Endometrial microvascular endothelial cells (primary cell): ENCODE results near the gene SLC5A11. TPM values are rescaled to one million over a fixed set of nuclear protein-coding genes. Genes with fewer than 3 reads are reported as not detected.
"Not testable (repeated sequence)": the region's sequence is repeated elsewhere in the genome, so short reads cannot be mapped to it uniquely, and the experiment has no call there.

ENCODE experiments used
- in situ Hi-C: cut with HindIII; loops from 2 replicates; pipeline ENCODE4 v1.10.0; 2017; ENCODE audit warnings: low sequenced_read_pairs, low pct_unique_long_range_greater_than_20kb; ENCODE audit errors: inconsistent ontology term
- total RNA-seq: library from RNA; depleted of rRNA; stranded (reverse); fragments of >200 nt; gene quantifications from one replicate; pipeline ENCODE4 v1.2.3, GENCODE V29; 2015; ENCODE audit errors: inconsistent ontology term

Gene SLC5A11
- total RNA-seq, 1 donor from 2014 or later, result not detected

- in situ Hi-C loops, result no loop called here
Observed at GRCh38 chr16:24833352-24833751, 12.4 kb upstream of the SLC5A11 start.

GRCh38 chr16:24834459-24835335 lies 11.1 kb upstream of the SLC5A11 start:
- in situ Hi-C loops, result no loop called here

GRCh38 chr16:24836836-24837235 lies 8.9 kb upstream of the SLC5A11 start:
- in situ Hi-C loops, result no loop called here

GRCh38 chr16:24837969-24838368 lies 7.8 kb upstream of the SLC5A11 start:
- in situ Hi-C loops, result no loop called here

GRCh38 chr16:24838554-24839266 lies 7.1 kb upstream of the SLC5A11 start:
- in situ Hi-C loops, result no loop called here

GRCh38 chr16:24839347-24839972 lies 6.3 kb upstream of the SLC5A11 start:
- in situ Hi-C loops, result no loop called here

- in situ Hi-C loops, result no loop called here
Observed at GRCh38 chr16:24841291-24841690, 4.5 kb upstream of the SLC5A11 start.

- in situ Hi-C loops, result no loop called here
Observed at GRCh38 chr16:24844101-24845030, 1.4 kb upstream of the SLC5A11 start.

- in situ Hi-C loops, result not testable (repeated sequence)
Observed at GRCh38 chr16:24845031-24845365, 765 bp upstream of the SLC5A11 start.

GRCh38 chr16:24846548-24847357 lies 990 bp downstream of the SLC5A11 start:
- in situ Hi-C loops, result no loop called here

- in situ Hi-C loops, result no loop called here
Observed at GRCh38 chr16:24847358-24847664, 1.5 kb downstream of the SLC5A11 start.

GRCh38 chr16:24848065-24848464 lies 2.3 kb downstream of the SLC5A11 start:
- in situ Hi-C loops, result no loop called here

GRCh38 chr16:24849641-24850040 lies 3.9 kb downstream of the SLC5A11 start:
- in situ Hi-C loops, result no loop called here

- in situ Hi-C loops, result no loop called here
Observed at GRCh38 chr16:24850289-24850938, 4.7 kb downstream of the SLC5A11 start.

GRCh38 chr16:24851700-24852099 lies 5.9 kb downstream of the SLC5A11 start:
- in situ Hi-C loops, result no loop called here

- in situ Hi-C loops, result no loop called here
Observed at GRCh38 chr16:24852281-24852721, 6.5 kb downstream of the SLC5A11 start.

GRCh38 chr16:24853169-24853824 lies 7.5 kb downstream of the SLC5A11 start:
- in situ Hi-C loops, result no loop called here
